Sigmoid colon (tissue), 4 donors: ENCODE data around the gene ABCA1.

Source experiments
- CTCF ChIP-seq, 4 experiments: fragments of 450-650 bp in 3 of 4; fragments of 200-600 bp in 1 of 4; IDR thresholded peaks; one replicate each; pipeline ENCODE4 v1.5.1; 2016 to 2019; ENCODE audit warnings: antibody characterized with exemption in 4 of 4, mild to moderate bottlenecking in 3 of 4, moderate library complexity in 2 of 4
- EP300 ChIP-seq, 4 donors: sonication (generic); formaldehyde crosslinking; IDR thresholded peaks; one replicate each; pipeline ENCODE4 v1.6.1; 2017; ENCODE audit warnings: antibody characterized with exemption in 4 of 4
- POLR2AphosphoS5 ChIP-seq, 4 donors: sonication (generic); formaldehyde crosslinking; IDR thresholded peaks; one replicate each; pipeline ENCODE4 v1.6.1; 2017; ENCODE audit warnings: antibody characterized with exemption in 4 of 4

DNA sequence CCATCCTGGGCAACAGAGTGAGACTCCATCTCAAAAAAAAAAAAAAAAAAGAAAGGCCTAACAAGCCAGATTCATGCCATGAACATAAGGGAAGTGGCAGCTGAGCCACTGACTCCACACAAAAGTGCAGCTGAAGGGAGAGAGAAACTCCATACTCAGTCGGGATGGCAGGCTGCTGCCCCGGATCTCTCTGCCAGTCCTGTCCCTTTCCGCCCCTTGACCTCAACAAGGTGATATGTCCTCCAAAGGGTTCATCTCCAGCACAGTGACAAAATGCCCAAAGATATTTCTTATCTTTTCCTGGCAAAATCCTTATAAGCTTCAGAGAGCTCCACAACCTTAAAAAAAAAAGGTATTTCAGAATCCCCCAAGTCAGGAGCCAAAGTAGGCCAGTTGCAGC is 52.6 kb downstream of the ABCA1 start:
- TF ChIP-seq EP300 (IDR thresholded peaks at IDR 0.05) (no peak), CTCF (IDR thresholded peaks at IDR 0.05) (no peak), POLR2AphosphoS5 (IDR thresholded peaks at IDR 0.05) (no peak)
